Measurements from ENCODE around the gene MMEL1. TPM values are rescaled to one million over a fixed set of nuclear protein-coding genes. Genes with fewer than 3 reads are reported as not detected.
"Not testable (repeated sequence)": the region's sequence is repeated elsewhere in the genome, so short reads cannot be mapped to it uniquely, and the experiment has no call there.

Gene MMEL1
- total RNA-seq, 6 experiments from 2014 or later = not detected

GRCh38 chr1:2554621-2555387 is 78.0 kb downstream of the MMEL1 start:
- Mint-ChIP-seq H3K27ac (no peak overlapping the region), H3K36me3 (ENCODE audit: low read depth) (no peaks in the 10 kb centered on the region), H3K27me3 (ENCODE audit: insufficient read depth) (peaks cover 4% of the 10 kb centered on the region; the same call in 1 of the 2 replicates), H3K4me1 (ENCODE audit: low read depth) (peaks cover 12% of the 10 kb centered on the region), H3K4me3 (no peak overlapping the region), H3K9me3 (no peaks in the 10 kb centered on the region)
- no peak for DNase-seq
- TF ChIP-seq CTCF (IDR thresholded peaks at IDR 0.05) = peak; percentile 55

DNA sequence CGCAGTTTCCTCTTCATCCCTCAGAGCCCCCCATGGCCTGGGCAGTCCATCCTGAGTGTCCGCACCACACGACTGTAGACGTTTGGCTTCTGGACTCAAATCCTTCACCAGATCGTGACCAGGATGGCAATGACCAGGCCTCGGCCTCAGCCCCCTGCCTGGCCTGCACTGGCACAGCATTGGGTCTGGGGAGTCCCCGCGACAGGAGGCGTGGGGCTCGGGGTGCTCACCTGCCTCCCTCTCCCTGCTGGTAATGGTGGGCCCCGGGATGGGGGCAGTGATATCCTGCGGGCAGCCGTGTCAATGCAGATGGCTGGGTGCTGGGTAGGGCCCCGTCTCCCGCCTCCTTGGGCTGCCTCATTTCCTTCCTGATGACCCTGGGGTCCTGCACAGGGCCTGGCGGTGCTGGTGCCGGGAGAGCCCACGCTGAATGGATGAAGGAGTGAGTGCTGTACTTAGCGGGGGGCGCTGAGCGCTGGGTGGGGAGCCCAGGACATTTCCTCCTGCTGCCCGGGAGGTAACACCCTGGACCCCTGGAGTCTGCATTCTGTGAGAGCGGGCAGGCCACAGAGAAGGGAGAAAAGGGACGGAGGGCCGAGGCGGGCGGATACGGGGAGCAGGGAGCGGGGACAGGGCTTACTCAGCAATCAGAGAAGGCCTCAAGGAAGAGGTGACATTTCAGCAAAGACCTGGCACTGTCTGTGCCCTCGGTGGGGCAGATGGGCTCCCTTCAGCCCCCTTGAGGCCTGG is 78.8 kb downstream of the MMEL1 start:
- Mint-ChIP-seq H3K27me3 (ENCODE audit: insufficient read depth) (peaks cover 4% of the 10 kb centered on the region; the same call in 1 of the 2 replicates), H3K4me3 (no peak overlapping the region), H3K27ac (no peak overlapping the region), H3K9me3 (no peaks in the 10 kb centered on the region), H3K36me3 (ENCODE audit: low read depth) (no peaks in the 10 kb centered on the region), H3K4me1 (ENCODE audit: low read depth) (peaks cover 12% of the 10 kb centered on the region)
- TF ChIP-seq CTCF (IDR thresholded peaks at IDR 0.05) = no peak
- DNase-seq = no peak

DNA sequence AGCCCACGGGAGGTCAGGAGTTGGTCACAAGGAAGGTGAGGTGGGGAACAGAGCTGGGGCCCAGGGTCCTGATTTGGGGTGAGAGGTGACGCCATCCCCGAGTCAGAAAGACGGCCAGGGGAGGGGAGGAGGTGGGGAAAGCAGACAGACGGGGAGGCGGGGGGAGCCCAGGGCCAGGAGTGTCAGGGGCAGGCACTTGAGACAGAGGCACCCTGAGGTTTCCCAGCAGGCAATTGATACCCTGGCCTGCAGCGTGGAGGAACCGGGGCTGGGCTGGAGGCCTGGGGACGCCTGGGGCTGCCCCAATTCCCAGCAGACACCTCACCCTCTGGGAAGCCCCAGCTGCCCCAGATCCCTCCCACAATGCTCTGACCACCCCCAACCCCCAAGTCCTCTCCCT is 79.7 kb downstream of the MMEL1 start:
- H3K4me1 Mint-ChIP-seq (ENCODE audit: low read depth) = peaks cover 12% of the 10 kb centered on the region
- H3K27me3 Mint-ChIP-seq (ENCODE audit: insufficient read depth); H3K9me3 Mint-ChIP-seq; DNase-seq; H3K27ac Mint-ChIP-seq; H3K4me3 Mint-ChIP-seq; H3K36me3 Mint-ChIP-seq (ENCODE audit: low read depth): not testable (repeated sequence)

DNA sequence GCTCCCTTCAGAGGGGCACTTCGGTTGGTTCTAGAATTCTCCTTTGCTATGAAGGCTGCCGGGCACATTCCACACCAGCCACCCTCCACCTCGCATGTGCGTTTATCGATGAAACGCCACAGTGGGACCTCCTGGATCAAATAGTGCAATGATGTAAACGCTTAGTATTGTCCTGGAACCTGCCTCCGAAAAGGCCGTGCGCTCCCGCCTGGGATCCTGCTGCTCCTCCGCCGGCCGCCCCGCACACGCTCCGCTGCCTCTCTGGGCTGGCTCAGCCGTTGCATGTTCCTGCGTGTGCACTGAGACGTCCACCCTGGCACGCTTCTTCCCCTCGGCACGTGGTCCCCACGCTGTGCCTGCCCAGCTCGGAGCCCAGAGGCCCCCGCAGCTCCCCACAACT is 80.6 kb downstream of the MMEL1 start:
- Mint-ChIP-seq H3K4me1 (ENCODE audit: low read depth) (peaks cover 12% of the 10 kb centered on the region), H3K27me3 (ENCODE audit: insufficient read depth) (peaks cover 4% of the 10 kb centered on the region; the same call in 1 of the 2 replicates), H3K9me3 (no peaks in the 10 kb centered on the region), H3K36me3 (ENCODE audit: low read depth) (no peaks in the 10 kb centered on the region), H3K27ac (no peak overlapping the region), H3K4me3 (no peak overlapping the region)
- no peak for DNase-seq
- TF ChIP-seq CTCF (IDR thresholded peaks at IDR 0.05) = no peak

- DNase-seq; H3K27me3 Mint-ChIP-seq (ENCODE audit: insufficient read depth); H3K36me3 Mint-ChIP-seq (ENCODE audit: low read depth); H3K4me3 Mint-ChIP-seq; H3K9me3 Mint-ChIP-seq; H3K27ac Mint-ChIP-seq; H3K4me1 Mint-ChIP-seq (ENCODE audit: low read depth): not testable (repeated sequence)
Measured at GRCh38 chr1:2551544-2551943, 81.3 kb downstream of the MMEL1 start.

DNA sequence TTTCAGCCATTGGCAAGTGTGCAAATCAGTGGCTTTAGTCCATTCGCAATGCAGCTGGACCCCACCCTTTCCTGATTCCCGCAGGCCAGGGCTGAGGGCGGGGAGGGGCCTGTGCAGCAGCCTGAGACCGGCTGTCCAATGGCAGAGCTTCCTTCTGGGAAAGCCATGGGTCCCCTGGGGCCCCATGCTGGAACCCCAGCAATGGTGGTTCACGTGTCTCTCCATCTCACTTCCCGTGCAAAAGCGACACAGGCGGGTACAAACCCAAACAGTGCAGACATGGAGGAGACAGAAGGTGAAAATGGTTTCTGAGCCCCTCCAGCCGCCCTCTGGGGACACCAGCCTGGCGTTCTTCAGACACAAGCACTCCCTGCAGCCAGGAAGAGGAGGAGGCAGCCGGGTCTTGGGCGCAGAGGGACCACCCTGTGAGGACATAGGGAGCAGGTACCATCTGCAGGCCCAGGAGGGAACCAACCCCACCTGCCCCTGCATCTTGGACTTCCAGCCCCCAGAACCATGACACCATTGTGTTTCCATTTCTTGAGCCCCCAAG is 82.4 kb downstream of the MMEL1 start:
- H3K4me1 Mint-ChIP-seq (ENCODE audit: low read depth); H3K36me3 Mint-ChIP-seq (ENCODE audit: low read depth): not testable (repeated sequence)

DNA sequence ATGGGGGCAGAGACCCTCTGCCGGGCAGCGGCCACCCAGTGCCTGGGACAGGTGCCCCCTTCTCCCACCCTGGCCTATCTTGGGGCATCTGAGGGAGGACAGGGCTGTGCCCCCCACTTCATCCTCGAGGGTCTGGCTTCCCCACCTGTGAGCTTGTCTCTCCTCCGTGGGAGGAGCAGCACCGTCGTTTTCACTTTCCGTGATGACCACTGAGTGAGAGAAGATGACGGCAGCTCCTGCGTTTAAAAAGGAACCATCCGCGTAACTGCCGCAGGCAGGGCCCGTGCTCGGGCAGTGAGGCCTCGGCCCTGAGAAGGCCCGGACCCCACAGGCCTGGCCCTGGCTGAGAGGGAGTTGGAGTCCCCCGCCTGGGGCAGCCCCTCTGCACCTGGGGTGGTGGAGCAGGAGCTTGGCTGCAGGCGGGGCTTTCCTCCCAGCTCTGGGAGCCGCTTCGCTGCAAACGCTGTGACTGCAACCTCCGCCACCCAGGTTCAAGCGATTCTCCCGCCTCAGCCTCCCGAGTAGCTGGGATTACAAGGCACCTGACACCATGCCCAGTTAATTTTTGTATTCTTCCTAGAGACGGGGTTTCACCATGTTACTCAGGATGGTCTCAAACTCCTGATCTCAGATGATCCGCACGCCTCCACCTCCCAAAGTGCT is 83.3 kb downstream of the MMEL1 start:
- H3K27me3 Mint-ChIP-seq (ENCODE audit: insufficient read depth); H3K27ac Mint-ChIP-seq; H3K4me3 Mint-ChIP-seq; H3K36me3 Mint-ChIP-seq (ENCODE audit: low read depth); DNase-seq; H3K4me1 Mint-ChIP-seq (ENCODE audit: low read depth); H3K9me3 Mint-ChIP-seq: not testable (repeated sequence)

More for the DNA sequence above, 82.4 kb downstream of the MMEL1 start:
- DNase-seq; H3K27ac Mint-ChIP-seq; H3K9me3 Mint-ChIP-seq; H3K4me3 Mint-ChIP-seq; H3K27me3 Mint-ChIP-seq (ENCODE audit: insufficient read depth): not testable (repeated sequence)

All from HFFc6 (cell line).